ENCODE measurements around the gene ZRANB1. TPM values are rescaled to one million over a fixed set of nuclear protein-coding genes. Genes with fewer than 3 reads are reported as not detected.

ZRANB1 gene
- total and polyA plus RNA-seq, 8 donors: 4.3 to 12.2 (median 7.7) TPM

DNA sequence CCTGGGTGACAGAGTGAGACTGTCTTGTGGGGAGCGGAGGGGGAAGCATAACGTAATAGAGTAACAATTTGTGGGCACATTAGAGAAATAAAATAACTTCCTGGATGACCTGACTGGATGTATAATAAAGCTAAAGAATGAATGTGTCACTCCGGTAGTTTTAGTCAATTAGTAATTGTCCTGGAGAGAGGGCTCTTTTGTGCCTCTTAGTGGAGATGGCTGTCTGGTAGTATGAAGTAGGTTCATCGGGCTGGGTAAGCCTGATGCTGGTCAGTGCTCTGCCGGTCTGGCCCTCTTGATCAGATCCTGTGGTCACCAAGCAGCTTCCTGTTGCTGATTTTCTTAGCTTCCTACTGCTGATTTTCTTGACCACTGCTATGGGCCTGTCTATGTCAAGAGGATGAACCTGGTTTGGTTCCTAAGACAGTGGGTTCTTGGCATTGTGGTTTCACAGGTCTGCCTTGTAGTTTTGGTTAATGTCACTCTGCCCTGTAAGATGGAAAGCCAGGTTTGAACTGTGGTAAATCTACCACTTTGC is 34.1 kb downstream of the ZRANB1 start:
- DNase-seq (no peak), FAIRE-seq (no peak), ATAC-seq (peak; percentile 32 to 61 (median 49))
- Histone ChIP-seq H3K4me1 (no peaks in the 10 kb centered on the region), H3K4me3 (no peak overlapping the region), H3K9me3 (no peaks in the 10 kb centered on the region), H3K36me3 (peaks cover 0 to 5% (median 0%) of the 10 kb centered on the region in 3 donors), H3K27me3 (no peaks in the 10 kb centered on the region), H3K27ac (peak overlapping the region in 1 of 4 donors; percentile 51)
- no peak for TF ChIP-seq CTCF (IDR thresholded peaks at IDR 0.05)
- intact Hi-C loops (cut with DNase I): no loop called here
- WGBS, 2 donors: 71 to 74% methylated on average over 5 of the region's 5 CpGs

DNA sequence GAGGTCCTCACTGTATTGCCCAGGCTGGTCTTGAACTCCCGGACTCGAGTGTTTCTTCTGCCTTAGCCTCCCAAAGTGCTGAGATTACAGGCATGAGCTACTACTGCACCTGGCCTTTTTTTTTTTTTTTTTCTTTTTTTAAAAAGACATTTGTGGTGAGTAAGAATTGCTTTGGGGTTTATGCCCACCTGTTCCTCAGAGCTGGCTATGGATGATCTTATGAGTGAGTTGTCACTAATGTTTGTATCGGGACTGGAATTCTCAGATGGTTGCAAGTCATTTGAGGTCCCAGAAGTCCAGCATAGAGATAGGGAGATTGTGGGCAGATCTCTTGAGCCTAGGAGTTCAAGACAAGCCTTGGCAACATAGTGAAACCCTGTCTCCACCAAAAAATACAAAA is 35.2 kb downstream of the ZRANB1 start:
- 76 to 97% methylated on average over 3 of the region's 3 CpGs for WGBS, 2 donors
- Histone ChIP-seq H3K27me3 (no peaks in the 10 kb centered on the region), H3K36me3 (peaks cover 0 to 5% (median 0%) of the 10 kb centered on the region in 3 donors), H3K27ac (no peak overlapping the region), H3K9me3 (no peaks in the 10 kb centered on the region), H3K4me1 (no peaks in the 10 kb centered on the region), H3K4me3 (no peak overlapping the region)
- TF ChIP-seq CTCF (IDR thresholded peaks at IDR 0.05): no peak
- ATAC-seq: no peak
- no peak for DNase-seq
- intact Hi-C loops (cut with DNase I): no loop called here
- FAIRE-seq: no peak

- Histone ChIP-seq H3K27me3 (no peaks in the 10 kb centered on the region), H3K9me3 (no peaks in the 10 kb centered on the region), H3K27ac (no peak overlapping the region), H3K36me3 (peaks cover 0 to 5% (median 0%) of the 10 kb centered on the region in 3 donors), H3K4me1 (no peaks in the 10 kb centered on the region), H3K4me3 (no peak overlapping the region)
- ATAC-seq (peak; percentile 41 to 68 (median 55)), FAIRE-seq (no peak), DNase-seq (no peak)
- intact Hi-C loops (cut with DNase I): no loop called here
- no peak for TF ChIP-seq CTCF (IDR thresholded peaks at IDR 0.05)
- 71 to 78% methylated on average over 4 of the region's 4 CpGs for WGBS, 2 donors
Observed at GRCh38 chr10:124977648-124978375, 35.9 kb downstream of the ZRANB1 start.

GRCh38 chr10:124978376-124978725 is 36.4 kb downstream of the ZRANB1 start:
- WGBS, 2 donors: 55 to 68% methylated on average over 5 of the region's 5 CpGs
- Histone ChIP-seq H3K4me1 (no peaks in the 10 kb centered on the region), H3K4me3 (no peak overlapping the region), H3K27ac (no peak overlapping the region), H3K36me3 (peaks cover 0 to 5% (median 0%) of the 10 kb centered on the region in 3 donors), H3K9me3 (no peaks in the 10 kb centered on the region), H3K27me3 (no peaks in the 10 kb centered on the region)
- ATAC-seq: peak in 1 of 4 donors; percentile 33
- FAIRE-seq: no peak
- no peak for TF ChIP-seq CTCF (IDR thresholded peaks at IDR 0.05)
- intact Hi-C loops (cut with DNase I): no loop called here
- DNase-seq: no peak

- FAIRE-seq: no peak
- no peaks in the 10 kb centered on the region for H3K4me1 ChIP-seq
- peaks cover 3 to 33% (median 4%) of the 10 kb centered on the region in 3 donors for H3K36me3 ChIP-seq
- H3K4me3 ChIP-seq: no peak overlapping the region
- no peak overlapping the region for H3K27ac ChIP-seq
- 36 to 39% methylated on average over 6 of the region's 6 CpGs for WGBS, 2 donors
- ATAC-seq: peak in 3 of 4 donors; percentile 23 to 53 (median 52)
- TF ChIP-seq CTCF (IDR thresholded peaks at IDR 0.05): no peak
- no peaks in the 10 kb centered on the region for H3K27me3 ChIP-seq
- intact Hi-C loops (cut with DNase I): no loop called here
- no peak for DNase-seq
- no peaks in the 10 kb centered on the region for H3K9me3 ChIP-seq
Observed at GRCh38 chr10:124983321-124983720, 41.4 kb downstream of the ZRANB1 start.

All from pancreas (tissue), 10 donors.